ACC112 (cell line): Measurements from ENCODE around the gene GPX6.
"Not testable (repeated sequence)": the region's sequence is repeated elsewhere in the genome, so short reads cannot be mapped to it uniquely, and the experiment has no call there.

Experiments
- H2AFZ ChIP-seq: fragments of 200-600 bp; sonication (generic); one replicate; pipeline ENCODE4 v1.6.0; 2017; ENCODE audit warnings: antibody characterized with exemption, low read length; ENCODE audit not compliant: unreplicated experiment
- H3K27ac ChIP-seq: fragments of 200-600 bp; sonication (generic); 2 replicates; pipeline ENCODE4 v1.5.1; 2014; ENCODE audit warnings: low read depth, mild to moderate bottlenecking, antibody characterized with exemption, low read length, moderate library complexity
- H3K27me3 ChIP-seq: fragments of 200-600 bp; sonication (generic); 2 replicates; pipeline ENCODE4 v1.6.1; 2014; ENCODE audit warnings: mild to moderate bottlenecking, antibody characterized with exemption, low read length, moderate library complexity, mixed read lengths; ENCODE audit not compliant: insufficient read depth
- H3K36me3 ChIP-seq: fragments of 200-600 bp; sonication (generic); 2 replicates; pipeline ENCODE4 v1.6.1; 2016; ENCODE audit warnings: mild to moderate bottlenecking, antibody characterized with exemption, low read length, moderate library complexity, mixed read lengths; ENCODE audit not compliant: insufficient read depth
- H3K4me1 ChIP-seq: fragments of 200-600 bp; sonication (generic); one replicate; pipeline ENCODE4 v1.6.1; 2016; ENCODE audit warnings: low read length, mixed read lengths; ENCODE audit not compliant: insufficient read depth, unreplicated experiment, control insufficient read depth
- H3K4me3 ChIP-seq: fragments of 200-600 bp; sonication (generic); 2 replicates; pipeline ENCODE4 v1.5.1; 2014; ENCODE audit warnings: mild to moderate bottlenecking, low read depth, low read length
- H3K79me2 ChIP-seq: fragments of 200-600 bp; sonication (generic); one replicate; pipeline ENCODE4 v1.6.0; 2016; ENCODE audit warnings: low read length; ENCODE audit not compliant: control insufficient read depth, unreplicated experiment, insufficient read depth

GPX6 gene, protein sequence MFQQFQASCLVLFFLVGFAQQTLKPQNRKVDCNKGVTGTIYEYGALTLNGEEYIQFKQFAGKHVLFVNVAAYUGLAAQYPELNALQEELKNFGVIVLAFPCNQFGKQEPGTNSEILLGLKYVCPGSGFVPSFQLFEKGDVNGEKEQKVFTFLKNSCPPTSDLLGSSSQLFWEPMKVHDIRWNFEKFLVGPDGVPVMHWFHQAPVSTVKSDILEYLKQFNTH

DNA sequence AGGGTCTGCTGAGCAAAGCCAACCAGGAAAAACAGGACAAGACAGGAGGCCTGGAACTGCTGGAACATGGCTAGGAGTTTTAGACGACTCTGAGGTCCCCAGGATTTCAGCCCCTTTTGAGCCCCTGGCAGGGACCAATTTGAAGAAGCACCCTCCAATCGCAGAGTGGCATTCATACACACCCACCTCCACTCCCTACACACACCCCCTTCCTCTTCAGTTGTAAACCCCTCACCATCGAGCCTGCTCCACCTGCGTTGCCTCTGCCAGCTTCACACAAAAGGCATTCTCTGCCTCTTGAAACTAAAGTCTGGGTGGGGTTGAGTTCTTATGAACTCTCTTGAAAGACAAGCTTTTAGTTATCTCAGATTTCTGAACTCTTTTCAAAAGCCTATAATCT lies at the start of gene GPX6:
Gene GPX6 (minus strand): TSS at position 118 of the 400 bp plus-strand sequence. CDS start 50 bp downstream, at position 68.
- Histone ChIP-seq H3K4me3 (no peak within 1 kb of the TSS), H3K36me3 (no peaks in the 10 kb centered on the region), H3K4me1 (no peaks in the 10 kb centered on the region), H3K79me2 (no peaks in the 10 kb centered on the region), H2AFZ (no peak within 1 kb of the TSS), H3K27ac (no peak within 1 kb of the TSS), H3K27me3 (peaks cover 94% of the 10 kb centered on the region)

DNA sequence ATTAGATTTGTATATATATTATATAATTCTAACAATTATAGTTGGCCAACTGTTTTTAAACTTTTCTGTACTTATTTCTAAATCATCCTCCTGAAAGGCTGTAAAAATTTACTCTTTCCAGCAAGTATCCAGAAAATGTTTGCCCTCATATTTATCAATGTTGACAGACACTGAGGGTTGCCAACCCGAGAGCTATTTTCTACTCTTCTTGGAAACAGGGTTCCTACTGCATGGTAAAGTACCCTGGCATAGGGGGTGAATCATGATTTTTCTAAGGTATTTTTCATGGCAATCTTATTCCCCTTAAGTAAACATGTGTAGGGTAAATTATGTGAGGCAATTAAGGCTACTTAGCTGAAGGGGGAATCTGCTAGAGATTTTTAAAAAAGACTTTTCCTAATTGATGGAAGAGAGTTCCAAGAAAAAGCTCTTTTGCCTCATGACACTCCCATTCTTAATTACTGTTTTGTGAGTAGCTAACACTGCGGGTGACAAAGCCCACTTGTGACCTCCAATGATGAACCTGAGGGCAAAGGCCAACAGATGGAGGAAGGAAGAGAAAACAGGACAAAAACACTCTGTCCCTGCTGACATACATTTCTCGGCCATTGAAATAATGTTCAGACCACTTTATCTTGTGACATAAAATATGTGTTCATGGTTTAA lies 48.0 kb upstream of the GPX6 start:
- Histone ChIP-seq H3K79me2 (no peaks in the 10 kb centered on the region), H3K4me3 (no peak overlapping the region), H2AFZ (no peak overlapping the region), H3K27me3 (peaks cover 84% of the 10 kb centered on the region), H3K36me3 (no peaks in the 10 kb centered on the region), H3K27ac (no peak overlapping the region), H3K4me1 (no peaks in the 10 kb centered on the region)

DNA sequence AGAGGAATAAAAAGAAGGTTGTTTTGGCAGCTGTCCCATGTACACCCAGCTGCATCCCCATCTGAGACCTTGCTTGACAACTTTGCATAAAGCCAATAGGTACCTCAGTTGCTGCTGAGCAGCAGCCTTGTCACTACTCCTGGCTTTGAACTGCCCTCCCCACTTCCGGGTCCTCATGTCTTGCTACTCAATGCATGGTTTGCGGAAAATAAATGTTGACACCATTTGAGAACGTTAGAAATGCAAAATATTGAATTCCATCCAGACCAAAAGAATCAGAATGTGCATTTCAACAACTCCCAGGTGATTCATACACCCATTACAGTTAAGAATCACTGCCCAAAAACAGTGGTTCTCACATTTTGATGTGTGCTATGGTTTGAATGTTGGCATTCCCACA lies 43.0 kb upstream of the GPX6 start:
- no peak overlapping the region for H3K4me3 ChIP-seq
- no peaks in the 10 kb centered on the region for H3K4me1 ChIP-seq
- no peak overlapping the region for H2AFZ ChIP-seq
- H3K27ac ChIP-seq: no peak overlapping the region
- no peaks in the 10 kb centered on the region for H3K36me3 ChIP-seq
- peaks cover 80% of the 10 kb centered on the region for H3K27me3 ChIP-seq
- no peaks in the 10 kb centered on the region for H3K79me2 ChIP-seq

DNA sequence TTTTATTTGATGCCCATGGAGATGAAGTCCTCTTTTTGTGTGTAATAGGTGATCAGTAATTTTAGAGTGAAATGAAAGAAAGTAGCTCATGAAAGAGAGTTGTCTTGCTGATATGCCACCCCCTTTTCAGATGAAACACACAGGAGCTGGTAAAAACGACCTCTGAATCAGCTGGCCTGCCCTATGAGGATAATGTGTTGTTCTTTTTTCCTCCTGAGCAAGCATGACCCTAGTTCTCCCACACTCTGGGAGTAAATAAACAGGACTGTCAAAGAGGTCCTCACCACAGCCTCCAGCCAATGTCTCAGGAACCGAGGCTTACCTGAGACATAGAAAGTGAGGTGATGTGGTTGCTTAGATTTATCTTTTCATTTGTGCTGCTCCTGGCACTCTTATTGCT lies 39.5 kb upstream of the GPX6 start:
- Histone ChIP-seq H3K27me3 (peaks cover 86% of the 10 kb centered on the region), H3K4me3 (no peak overlapping the region), H3K36me3 (no peaks in the 10 kb centered on the region), H3K27ac (no peak overlapping the region), H3K4me1 (no peaks in the 10 kb centered on the region), H3K79me2 (no peaks in the 10 kb centered on the region), H2AFZ (no peak overlapping the region)

DNA sequence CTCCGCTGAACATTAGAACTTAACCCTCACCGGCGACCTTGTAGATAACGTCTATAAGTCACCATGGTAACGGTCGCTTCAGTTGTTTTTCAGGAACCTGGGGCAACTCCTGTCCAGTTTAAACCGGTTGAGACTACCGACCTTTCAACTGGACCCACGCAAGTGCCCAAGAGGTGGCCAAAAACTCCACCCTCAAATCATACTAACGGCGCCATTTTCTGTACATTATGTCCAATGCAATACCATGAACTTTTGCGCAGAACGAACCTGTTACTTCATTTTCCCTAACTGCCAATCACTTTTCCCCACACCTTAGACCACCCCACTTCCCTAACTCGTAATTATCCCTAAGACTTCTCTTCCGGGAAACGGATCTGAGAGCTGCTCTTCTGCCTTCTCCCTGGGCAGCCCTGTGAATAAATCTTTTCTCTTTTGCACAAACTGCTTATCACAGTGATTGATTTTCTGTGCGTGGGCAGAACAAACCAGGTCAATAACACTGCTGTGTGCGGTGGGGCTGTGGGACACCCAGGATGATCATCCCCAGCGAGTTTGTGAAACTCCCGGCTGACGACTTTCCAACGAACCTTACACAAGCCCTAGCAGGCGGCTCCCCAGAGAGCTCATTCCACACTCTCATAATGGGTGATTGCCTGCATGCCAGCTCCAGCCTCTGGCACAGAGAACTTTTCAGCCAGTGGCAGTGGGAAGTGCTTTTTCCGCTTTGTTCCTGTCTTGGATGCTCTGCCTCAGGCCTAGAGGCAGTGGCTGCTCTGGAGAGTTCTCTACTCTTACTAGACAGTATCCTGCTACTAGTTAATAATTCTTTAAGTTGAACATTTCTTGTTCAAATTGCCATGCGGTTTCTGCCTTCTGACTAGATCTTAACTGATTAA lies 38.6 kb upstream of the GPX6 start:
- Histone ChIP-seq H3K27ac (no peak overlapping the region), H3K79me2 (no peaks in the 10 kb centered on the region), H3K36me3 (no peaks in the 10 kb centered on the region), H3K4me1 (no peaks in the 10 kb centered on the region), H2AFZ (no peak overlapping the region), H3K4me3 (peak overlapping the region; percentile 32; the same call in 1 of the 2 replicates), H3K27me3 (peaks cover 84% of the 10 kb centered on the region)

DNA sequence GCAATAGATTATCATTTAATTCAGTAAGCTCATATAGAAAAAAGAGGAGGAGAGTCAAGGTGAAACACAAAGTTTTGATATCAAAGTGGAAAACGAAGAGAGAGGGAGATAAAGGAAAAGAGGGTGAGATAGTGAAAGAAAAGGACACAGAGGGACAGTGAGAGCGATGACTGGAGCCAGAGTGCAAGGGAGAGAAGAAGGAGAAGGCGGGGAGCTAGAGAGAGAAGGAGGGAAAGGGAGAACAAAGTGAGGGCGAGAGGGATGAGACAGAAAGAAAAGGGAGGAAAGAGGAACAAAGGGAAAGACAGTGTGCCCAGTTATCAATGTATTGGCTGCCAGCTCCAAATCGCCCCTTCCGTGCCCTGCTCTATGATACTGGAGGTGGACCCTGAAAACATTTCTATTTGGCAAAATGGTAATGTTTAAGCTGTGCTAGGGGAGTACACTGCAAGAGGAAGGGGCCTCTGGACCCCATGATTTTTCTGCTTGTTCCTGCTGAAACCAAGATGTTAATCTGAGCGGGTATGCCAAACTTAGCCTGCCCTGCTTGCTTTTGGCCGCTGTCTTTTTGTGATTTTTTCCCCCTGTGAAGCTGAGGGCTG lies 37.9 kb upstream of the GPX6 start:
- no peaks in the 10 kb centered on the region for H3K79me2 ChIP-seq
- H3K27ac ChIP-seq: no peak overlapping the region
- H3K4me1 ChIP-seq: no peaks in the 10 kb centered on the region
- H3K4me3 ChIP-seq: peak overlapping the region; percentile 32; the same call in 1 of the 2 replicates
- H3K27me3 ChIP-seq: peaks cover 84% of the 10 kb centered on the region
- H3K36me3 ChIP-seq: no peaks in the 10 kb centered on the region
- no peak overlapping the region for H2AFZ ChIP-seq

DNA sequence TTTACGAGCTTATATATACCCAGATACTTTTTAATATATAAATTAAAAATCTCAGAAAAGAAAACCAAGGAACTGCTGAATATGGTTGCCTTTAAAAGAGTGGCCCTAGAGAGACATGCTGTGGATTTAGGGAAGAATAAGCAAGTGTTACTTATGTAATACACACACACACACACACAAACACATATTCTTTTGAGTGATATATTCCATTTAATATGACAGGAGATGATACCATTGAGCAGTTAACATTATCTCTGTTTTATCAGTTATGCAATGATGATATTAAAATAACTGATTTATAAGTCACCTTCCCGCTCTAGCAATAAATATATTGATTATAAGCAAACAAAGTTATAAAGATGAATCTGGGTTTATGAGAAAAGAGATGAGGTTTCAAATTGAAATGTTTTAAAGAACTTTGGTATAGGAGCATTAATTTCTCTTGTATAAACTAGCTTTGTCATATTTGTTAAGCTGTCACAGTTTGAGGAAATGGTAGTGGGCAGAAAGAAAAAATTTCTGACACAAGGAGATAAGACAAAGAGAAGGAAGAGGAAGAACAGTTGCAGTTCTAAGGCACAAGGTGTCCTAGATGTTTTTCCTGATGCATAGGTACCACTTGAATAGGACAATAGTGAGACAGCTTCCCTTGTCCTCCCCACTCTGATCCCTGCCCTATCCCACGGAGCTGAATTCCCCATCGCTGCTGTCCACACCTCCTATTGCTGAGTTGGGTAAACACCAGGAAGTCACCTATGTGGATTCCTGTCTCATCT lies 36.5 kb upstream of the GPX6 start:
- Histone ChIP-seq H2AFZ (no peak overlapping the region), H3K27ac (no peak overlapping the region), H3K4me1 (no peaks in the 10 kb centered on the region), H3K27me3 (peaks cover 89% of the 10 kb centered on the region), H3K79me2 (no peaks in the 10 kb centered on the region), H3K36me3 (no peaks in the 10 kb centered on the region), H3K4me3 (no peak overlapping the region)

DNA sequence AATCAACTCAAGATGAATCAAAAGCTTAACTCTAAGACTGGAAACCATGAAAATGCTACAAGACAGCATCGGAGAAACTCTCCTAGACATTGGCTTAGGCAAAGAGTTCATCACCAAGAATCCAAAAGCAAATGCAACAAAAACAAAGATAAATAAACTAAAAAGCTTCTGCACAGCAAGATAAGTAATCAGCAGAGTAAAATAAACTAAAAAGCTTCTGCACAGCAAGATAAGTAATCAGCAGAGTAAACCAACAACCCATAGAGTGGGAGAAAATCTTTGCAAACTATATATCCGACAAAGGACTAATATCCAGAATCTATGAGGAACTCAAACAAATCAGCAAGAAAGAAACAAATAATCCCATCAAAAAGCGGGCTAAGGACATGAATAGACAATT lies 31.4 kb upstream of the GPX6 start:
- H3K36me3 ChIP-seq, H3K4me3 ChIP-seq, H3K79me2 ChIP-seq, H3K27ac ChIP-seq, H2AFZ ChIP-seq, H3K4me1 ChIP-seq: not testable (repeated sequence)
- H3K27me3 ChIP-seq: peaks cover 71% of the 10 kb centered on the region

DNA sequence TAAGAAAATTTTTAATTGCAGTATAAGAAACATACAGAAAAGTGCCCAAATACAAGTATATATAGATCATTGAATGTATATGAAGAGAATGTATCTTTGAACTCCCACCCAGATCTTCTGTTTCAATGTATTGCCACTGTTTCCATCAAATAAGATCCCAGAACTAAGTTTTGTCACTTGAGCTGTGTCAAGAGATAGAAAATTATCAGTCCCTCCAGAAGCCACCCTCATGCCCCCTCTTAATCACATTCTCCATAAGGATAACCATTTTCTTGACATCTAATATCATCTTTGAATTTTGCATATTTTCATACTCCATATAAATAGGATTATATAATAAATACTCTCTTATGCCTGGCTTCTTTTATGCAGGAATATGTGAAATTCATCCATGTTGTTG lies 30.4 kb upstream of the GPX6 start:
- no peak overlapping the region for H3K4me3 ChIP-seq
- no peaks in the 10 kb centered on the region for H3K79me2 ChIP-seq
- no peaks in the 10 kb centered on the region for H3K4me1 ChIP-seq
- H3K36me3 ChIP-seq: no peaks in the 10 kb centered on the region
- H2AFZ ChIP-seq: no peak overlapping the region
- H3K27ac ChIP-seq: no peak overlapping the region
- H3K27me3 ChIP-seq: peaks cover 61% of the 10 kb centered on the region
